CD4-positive, alpha-beta T cell treated with Interleukin-21 for 1 hour (primary cell): Measurements from ENCODE around the gene PTPRM.

Experiments used
- DNase-seq: peaks from one replicate; pipeline ENCODE4 v3.0.0-alpha.2; 2020

PTPRM gene

DNA sequence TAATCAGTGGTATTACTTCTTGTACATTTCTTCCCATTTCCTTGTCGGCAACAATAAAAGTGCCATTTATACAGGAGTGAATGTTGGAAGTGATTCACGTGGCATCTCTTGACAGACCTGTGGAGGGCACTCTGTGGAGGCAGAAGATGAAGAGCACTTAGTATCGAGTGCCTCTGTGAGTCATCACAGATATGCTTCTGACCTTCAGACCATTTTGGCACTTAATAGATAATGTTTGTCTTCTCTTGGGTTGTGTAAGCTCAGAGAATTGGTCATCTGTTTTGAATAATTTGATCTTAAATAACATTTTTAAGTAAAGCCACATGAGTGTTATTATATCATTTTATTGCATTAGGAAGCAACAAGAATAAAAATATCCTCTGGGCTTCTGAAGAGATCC is 305.5 kb downstream of the PTPRM start:
- DNase-seq: no peak

GRCh38 chr18:7873316-7873715 is 306.2 kb downstream of the PTPRM start:
- no peak for DNase-seq

GRCh38 chr18:7876354-7877104 is 309.4 kb downstream of the PTPRM start:
- no peak for DNase-seq

DNA sequence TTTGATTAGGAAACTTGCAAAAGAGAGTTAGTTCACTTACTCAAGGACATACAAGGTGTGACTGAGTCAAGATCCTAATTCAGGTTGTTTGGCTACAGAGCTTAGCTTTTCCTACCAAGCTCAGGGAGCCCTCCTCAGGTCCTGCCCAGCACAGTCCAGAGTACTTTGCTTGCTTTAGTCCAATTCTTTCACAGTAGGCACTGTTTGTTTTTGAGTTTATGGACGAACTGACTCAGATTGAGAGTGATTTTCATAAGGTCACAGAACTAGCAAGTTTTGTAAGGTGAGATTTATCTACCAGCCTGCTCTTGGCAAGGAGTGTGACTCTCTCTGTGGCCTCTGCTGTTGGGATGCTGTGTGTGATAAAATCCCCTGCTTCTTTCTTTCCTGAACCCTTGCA is 310.5 kb downstream of the PTPRM start:
- DNase-seq: no peak

DNA sequence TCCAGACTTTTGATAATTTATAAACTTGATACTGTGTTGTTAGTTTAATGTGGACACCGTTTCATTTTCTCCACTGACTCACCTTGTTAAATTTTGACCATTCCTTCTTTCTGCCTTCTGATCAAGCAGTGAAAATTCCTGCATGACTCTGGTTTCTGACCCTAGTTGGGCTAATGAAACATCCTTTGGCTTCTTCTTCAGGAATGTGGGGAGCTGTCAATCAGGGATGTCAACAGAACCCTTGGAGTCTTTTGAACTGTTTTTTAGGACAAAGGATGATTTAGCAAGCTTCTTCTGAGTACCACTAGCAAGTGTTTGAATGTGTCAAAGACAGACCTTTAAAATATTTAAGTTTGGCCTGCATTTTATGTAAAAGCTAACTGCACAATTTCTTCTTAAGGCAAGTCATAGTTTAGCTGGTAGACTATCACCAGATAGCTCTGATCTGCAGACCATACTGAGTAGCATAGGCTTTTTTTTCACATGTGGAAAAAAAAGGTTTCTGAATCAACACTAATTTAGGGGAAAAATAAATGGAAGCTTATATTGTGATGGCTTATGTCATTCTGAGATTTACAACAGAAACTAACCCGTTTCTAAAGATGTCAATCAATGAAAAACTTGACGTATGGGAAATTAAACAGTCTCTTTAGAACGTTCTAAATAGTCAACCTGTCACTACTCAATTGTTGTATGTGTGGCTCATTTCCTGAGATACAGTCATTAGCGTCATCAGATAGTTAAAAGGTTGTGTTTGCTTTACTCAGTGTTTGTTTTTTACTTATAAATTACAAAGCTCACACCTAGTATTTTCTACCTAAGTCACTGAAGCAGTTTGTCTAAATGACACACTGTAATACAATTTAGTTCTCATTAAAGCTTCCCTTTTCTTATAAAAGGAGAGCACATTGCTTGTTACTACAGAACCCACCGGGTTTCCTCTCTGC is 311.4 kb downstream of the PTPRM start:
- DNase-seq: no peak

DNA sequence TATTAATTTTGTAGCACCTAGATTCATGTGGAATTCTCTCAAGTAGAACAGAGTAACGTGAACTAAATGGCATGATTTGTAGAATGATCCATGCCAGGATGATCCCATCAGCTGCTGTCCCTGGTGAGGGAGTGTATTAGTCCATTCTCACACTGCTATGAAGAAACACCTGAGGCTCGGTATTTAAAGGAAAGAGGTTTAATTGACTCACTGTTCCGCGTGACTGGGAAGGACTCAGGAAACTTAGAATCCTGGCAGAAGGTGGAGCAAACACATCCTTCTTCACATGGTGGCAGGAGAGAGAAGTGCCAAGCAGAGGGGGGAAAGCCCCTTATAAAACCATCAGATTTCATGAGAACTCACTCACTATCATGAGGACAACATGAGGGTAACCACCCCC is 312.6 kb downstream of the PTPRM start:
- DNase-seq: no peak

- DNase-seq: no peak
Measured at GRCh38 chr18:7885865-7886264, 318.7 kb downstream of the PTPRM start.

DNA sequence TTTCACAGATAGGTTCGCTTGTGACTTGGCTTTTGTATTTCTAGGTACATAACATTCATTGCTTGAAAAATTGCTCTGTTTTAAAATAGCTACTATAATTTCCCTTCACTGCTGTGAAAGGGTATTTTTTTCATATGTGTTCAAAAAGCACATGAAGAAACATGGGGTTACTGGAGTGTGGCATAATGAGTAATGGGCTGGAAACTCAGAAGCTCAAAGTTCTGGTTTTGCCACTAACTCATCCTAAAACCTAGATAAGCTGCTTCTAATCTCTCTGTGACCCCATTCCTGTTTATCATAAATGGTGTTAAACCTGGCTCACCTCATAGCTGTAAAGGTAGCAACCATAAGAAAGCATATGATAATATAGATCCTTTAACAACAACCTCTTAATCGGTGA is 319.3 kb downstream of the PTPRM start:
- DNase-seq: no peak

- no peak for DNase-seq
Measured at GRCh38 chr18:7889515-7889914, 322.4 kb downstream of the PTPRM start.

DNA sequence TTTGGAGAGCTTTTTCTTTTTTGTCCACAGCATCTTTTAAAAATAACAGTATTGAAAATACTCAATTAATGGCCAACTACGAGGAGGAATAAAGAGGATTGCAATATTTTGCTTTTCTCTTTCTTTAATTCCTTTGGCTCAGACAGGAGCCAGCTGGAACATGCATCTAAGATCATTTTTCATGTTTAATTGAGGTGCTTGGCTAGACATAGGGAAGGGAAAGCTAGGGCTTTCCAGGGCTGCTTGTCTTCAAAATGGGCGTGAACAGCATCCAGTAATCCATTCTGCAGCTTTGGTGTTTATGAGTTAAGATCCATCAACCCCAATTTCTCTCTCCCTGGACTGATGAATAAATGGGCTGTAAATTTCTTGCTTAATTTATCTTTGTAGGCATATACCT is 323.0 kb downstream of the PTPRM start:
- no peak for DNase-seq

DNA sequence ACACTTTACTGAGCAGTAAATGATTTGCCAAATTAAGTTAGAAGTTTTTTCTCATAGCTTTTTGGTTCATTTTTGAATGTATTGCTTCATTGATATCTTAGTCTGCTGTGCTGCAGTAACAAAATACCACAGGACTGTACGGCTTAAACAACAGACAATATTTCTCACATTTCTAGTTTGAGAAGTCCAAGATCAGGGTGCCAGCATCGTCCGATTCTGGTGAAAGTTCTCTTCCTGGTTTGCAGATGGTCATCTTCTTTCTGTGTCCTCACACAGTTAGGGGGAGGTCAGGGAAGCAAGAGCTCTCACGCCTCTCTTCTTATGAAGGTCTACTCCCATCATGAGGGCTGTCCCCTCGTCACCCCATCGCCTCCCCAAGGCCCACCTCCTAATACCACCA is 325.4 kb downstream of the PTPRM start:
- no peak for DNase-seq

DNA sequence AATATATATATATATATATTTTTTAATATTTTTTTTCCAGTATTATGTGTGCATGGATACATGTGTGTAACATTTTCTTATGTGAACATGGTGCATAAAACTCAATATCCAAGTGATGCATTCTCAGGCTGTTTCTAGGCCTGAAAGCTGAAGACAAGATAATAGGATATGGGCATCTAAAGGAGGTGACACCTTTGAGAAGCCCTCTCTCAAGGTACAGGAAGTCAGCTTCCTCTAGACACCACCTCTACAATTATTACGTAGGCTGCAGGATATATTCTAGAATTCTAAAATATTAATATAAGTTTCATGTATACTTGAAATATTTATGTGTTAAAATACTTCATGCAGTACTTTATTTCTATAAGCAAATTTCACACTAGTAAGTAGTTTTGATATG is 327.5 kb downstream of the PTPRM start:
- DNase-seq: no peak

GRCh38 chr18:7895346-7895745 is 328.2 kb downstream of the PTPRM start:
- no peak for DNase-seq

DNA sequence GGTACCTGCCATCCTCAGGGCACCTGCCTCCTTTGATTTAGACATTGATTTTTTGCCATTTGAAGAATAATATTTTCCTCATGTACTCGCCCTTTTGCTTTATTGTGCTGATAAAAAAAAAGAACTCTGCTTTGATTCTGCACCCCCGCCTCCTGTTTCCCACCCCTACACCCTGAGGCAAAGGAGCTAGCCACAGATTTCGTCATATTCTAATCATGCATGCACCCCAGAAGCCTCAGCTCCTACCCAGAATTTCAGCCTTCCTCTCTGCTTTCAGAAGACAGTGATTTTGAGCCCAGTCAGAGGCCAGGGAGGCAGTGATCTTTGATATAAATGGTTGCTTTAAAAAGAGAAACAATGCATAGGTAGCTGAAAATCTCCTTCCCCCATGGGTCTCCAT is 329.0 kb downstream of the PTPRM start:
- DNase-seq: no peak

DNA sequence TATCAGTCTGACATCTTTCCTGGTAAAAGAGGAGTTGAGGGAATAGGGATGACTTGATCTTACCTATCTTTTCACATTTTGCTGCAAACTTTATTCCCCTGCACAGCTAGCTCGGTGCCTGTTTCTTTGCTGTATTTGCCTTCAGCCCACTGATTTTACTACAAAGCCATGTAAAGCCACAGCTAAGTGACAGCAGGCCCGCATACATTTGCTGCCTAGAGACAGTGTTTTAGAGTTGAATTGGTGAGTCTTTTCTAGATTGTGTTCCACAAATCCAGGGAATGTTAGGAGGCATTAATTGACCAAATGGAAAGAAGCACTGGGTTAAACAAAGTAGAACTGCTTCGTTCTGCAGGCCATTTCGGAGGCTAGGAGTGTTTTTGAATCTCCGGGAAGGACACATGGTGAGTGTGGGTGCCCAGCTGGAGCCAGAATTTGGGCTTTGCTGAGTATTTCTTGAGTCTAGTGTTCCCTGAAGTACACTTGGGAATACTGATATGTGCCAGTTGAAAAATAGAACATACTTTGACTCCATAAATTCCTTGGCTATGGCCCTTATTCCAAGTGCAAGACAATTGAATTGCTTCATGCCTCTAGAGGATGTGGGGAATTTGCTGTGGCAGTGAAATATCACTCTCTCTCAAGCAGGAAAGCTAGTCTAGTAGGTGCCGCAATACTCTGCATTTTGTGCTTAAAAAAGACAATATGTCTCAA is 329.8 kb downstream of the PTPRM start:
- no peak for DNase-seq

DNA sequence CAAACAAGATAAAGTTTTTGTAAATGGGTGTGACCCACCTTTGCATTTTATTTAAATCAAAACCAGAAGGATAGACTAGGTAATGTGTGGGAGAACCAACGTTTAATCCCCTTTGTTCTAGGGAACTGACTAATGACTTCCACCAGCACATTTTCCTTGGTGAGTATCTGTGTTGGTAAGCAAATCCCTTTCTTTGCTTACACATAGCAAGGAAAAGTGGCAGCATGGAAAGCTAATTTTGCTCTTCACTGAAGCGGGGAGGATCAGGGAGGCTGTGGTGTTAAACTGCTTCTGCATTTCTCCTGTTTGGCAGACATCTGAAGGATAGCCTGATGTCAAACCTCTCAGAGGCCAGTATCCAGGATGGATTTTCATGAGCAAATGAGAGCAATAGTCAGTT is 331.1 kb downstream of the PTPRM start:
- no peak for DNase-seq

- DNase-seq: no peak
Measured at GRCh38 chr18:7899078-7899477, 332.0 kb downstream of the PTPRM start.

DNA sequence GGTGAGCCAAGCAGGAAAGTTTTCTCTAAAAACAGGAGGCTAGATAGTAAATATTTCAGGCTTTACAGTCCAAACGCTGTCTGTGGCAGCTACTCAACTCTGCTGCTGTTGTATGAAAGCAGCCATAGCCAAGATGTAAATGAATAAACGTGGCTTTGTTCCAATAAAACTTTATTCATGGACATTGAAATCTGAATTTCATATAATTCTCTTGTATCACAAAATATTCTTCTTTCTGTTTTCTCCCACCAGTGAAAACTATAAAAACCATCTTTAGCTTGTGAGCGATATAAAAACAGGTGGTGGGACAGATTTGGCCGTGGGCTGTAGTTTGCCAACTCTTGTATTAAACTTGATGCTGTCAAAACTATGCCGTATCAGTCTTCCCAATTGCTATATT is 333.0 kb downstream of the PTPRM start:
- DNase-seq: no peak

DNA sequence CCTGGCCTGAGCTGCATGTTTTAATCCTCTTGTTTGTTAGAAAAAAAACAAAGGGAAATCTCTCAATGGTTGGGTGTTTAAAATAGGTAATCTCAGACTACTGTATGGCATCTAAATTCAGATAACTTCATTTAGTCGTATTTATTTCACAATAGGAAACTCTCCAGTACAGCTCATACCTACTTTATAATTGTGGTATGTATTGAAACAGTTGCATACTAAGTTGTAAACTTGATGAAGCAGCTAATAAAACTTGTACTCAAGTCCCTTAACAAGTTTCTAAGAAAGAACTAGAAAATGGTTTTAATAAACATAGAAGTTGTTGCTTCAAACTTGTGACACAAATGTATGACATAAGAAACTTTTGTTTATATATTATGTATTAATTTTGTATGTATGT is 334.5 kb downstream of the PTPRM start:
- no peak for DNase-seq

- no peak for DNase-seq
Measured at GRCh38 chr18:7902399-7902839, 335.3 kb downstream of the PTPRM start.

GRCh38 chr18:7904529-7904928 is 337.4 kb downstream of the PTPRM start:
- DNase-seq: no peak

DNA sequence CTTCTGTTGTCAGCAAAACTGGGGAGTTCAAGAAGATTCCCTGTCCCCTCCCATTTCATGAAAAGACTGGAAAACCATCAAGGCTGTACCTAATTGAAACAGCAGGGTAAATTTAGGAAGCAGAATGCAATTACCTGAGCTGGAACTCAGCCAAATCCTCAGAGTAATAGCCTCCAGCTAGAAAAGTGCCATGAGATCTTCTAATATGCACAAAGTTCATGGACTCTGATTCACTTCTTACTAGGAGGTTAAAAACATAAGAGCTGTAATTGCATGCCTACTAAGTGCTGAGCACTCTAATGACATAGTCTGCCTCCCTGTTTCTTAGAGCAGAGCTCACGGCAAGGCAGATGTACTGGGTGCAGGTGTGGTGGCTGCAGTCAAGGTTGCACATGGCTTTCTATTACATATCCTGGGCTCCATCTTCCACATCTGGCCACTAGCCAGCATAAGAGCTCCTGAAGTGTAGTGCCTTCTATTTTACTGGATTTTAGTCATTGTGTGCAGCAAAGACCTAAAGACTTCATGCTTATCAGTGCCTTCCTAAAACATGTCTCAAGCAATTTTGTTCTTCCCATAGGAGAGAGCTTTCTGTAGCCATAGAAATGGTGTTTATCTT is 341.7 kb downstream of the PTPRM start:
- no peak for DNase-seq
